Activated T-cell treated with anti-CD3 and anti-CD28 coated beads for 4 hours (primary cell): Measurements from ENCODE around the gene PRLHR.

Experiments
- DNase-seq: peaks from one replicate; pipeline ENCODE4 v3.0.0-alpha.2; 2020

Gene PRLHR

GRCh38 chr10:118586911-118587310 lies 8.5 kb downstream of the PRLHR start:
- DNase-seq = no peak

- DNase-seq = no peak
Observed at GRCh38 chr10:118585794-118586193, 9.7 kb downstream of the PRLHR start.

- no peak for DNase-seq
Observed at GRCh38 chr10:118585234-118585633, 10.2 kb downstream of the PRLHR start.

- DNase-seq = no peak
Observed at GRCh38 chr10:118584181-118584954, 11.1 kb downstream of the PRLHR start.

GRCh38 chr10:118583611-118584010 lies 11.8 kb downstream of the PRLHR start:
- DNase-seq = no peak

- DNase-seq = no peak
Observed at GRCh38 chr10:118582511-118582910, 12.9 kb downstream of the PRLHR start.

- DNase-seq = no peak
Observed at GRCh38 chr10:118581340-118581739, 14.1 kb downstream of the PRLHR start.

- no peak for DNase-seq
Observed at GRCh38 chr10:118580702-118581101, 14.7 kb downstream of the PRLHR start.

- DNase-seq = no peak
Observed at GRCh38 chr10:118573512-118573911, 21.9 kb downstream of the PRLHR start.

GRCh38 chr10:118572256-118573041 lies 23.0 kb downstream of the PRLHR start:
- DNase-seq = no peak

- DNase-seq = no peak
Observed at GRCh38 chr10:118571123-118571522, 24.3 kb downstream of the PRLHR start.

GRCh38 chr10:118570591-118570990 lies 24.9 kb downstream of the PRLHR start:
- no peak for DNase-seq

- DNase-seq = no peak
Observed at GRCh38 chr10:118569882-118570252, 25.6 kb downstream of the PRLHR start.

GRCh38 chr10:118569241-118569881 lies 26.1 kb downstream of the PRLHR start:
- DNase-seq = no peak

- DNase-seq = peak; percentile 55
Observed at GRCh38 chr10:118568327-118568848, 27.1 kb downstream of the PRLHR start.

GRCh38 chr10:118567701-118568248 lies 27.7 kb downstream of the PRLHR start:
- DNase-seq = no peak

GRCh38 chr10:118566911-118567310 lies 28.5 kb downstream of the PRLHR start:
- DNase-seq = no peak

- DNase-seq = no peak
Observed at GRCh38 chr10:118565301-118566075, 30.0 kb downstream of the PRLHR start.

GRCh38 chr10:118564652-118565051 lies 30.8 kb downstream of the PRLHR start:
- no peak for DNase-seq

GRCh38 chr10:118564114-118564513 lies 31.3 kb downstream of the PRLHR start:
- DNase-seq = no peak

- no peak for DNase-seq
Observed at GRCh38 chr10:118563373-118563890, 32.0 kb downstream of the PRLHR start.

GRCh38 chr10:118562851-118563250 lies 32.6 kb downstream of the PRLHR start:
- no peak for DNase-seq
